ENCODE data around the gene TREML2.
"Not testable (repeated sequence)": the region's sequence is repeated elsewhere in the genome, so short reads cannot be mapped to it uniquely, and the experiment has no call there.

TREML2 gene, protein sequence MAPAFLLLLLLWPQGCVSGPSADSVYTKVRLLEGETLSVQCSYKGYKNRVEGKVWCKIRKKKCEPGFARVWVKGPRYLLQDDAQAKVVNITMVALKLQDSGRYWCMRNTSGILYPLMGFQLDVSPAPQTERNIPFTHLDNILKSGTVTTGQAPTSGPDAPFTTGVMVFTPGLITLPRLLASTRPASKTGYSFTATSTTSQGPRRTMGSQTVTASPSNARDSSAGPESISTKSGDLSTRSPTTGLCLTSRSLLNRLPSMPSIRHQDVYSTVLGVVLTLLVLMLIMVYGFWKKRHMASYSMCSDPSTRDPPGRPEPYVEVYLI

DNA sequence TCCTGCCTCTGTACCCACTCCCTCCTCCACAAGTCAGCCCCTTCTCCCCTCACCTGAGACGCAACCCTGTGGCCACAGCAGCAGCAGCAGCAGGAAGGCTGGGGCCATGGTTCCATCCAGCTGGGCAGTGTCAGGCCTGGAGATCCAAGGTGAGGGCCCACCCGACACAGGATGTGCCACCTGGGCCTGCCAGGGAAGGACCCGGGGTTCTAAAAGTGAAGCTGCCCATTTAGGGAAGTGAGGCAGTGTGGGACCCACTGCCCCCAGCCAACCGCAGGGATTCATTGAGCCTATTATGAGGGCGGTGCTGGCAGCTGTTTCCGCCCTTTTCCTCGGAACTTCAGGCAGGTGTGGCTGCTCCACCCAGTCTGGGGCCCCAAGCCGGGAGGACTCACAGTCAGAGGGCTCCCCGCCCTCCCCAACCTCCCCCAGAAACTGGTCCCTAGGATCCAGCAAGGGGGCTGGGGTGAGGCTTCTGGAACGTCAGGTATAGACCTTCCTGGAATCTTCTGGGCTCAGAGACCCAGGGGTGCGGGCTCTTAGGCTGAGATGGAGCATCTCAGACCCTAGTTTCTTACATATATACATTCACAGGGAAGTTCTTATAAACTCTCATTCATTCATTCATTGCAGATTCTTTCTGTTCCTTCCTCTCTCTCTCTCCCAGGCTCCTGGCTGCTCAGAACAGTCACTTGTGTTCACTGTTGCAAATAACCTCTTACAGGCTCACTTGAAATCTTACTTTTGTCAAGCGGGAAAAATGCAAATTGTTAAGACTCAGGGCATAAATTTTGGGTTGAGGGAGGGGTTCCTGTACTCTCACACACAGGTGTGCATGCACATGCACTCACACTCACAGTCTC lies at the start of gene TREML2:
Gene TREML2, minus strand, starts transcription at position 249 of the 863 bp plus-strand sequence. Its CDS starts 141 bp downstream, at position 108.
- no peak for DNase-seq (ENCODE audit: low spot score)

DNA sequence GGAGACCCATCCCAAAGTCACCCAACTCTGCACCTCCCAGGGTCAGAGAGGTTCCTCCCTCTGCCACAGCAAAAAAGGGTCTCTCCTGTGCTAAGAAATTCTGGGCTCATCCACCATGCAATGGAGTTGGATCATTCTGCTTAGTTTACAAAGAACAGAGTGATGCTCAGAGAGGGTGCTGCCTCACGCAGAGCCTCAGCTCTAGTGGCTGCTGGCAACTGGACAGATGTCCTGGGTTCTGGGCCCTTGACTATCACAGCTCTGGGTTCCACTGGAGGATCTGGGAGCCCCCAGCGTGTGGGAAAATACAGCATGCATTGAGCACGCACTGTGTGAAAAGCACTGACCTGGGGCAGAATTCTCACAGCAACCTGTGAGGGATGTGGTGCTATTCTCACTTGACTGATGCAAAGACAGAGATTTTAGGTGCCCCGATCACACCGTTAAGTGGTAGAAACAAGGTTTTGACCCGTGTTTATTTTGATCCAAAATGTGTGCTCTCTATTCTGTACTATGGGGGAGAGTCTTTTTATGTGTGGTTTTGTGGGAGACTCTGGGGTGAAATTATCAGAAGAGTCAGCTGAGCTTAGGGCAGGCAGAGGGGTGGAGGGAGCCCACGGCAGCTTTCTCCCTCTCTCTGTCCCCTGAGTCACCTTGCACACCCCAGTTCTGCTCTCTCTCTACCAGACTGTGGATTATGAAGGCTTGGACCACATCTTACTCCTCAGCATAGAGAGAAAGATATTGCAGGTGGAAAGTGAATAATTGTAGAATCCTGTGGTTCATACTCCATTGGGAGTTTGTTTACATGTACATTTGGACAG lies 47.1 kb upstream of the TREML2 start:
- DNase-seq (ENCODE audit: low spot score) = no peak

DNA sequence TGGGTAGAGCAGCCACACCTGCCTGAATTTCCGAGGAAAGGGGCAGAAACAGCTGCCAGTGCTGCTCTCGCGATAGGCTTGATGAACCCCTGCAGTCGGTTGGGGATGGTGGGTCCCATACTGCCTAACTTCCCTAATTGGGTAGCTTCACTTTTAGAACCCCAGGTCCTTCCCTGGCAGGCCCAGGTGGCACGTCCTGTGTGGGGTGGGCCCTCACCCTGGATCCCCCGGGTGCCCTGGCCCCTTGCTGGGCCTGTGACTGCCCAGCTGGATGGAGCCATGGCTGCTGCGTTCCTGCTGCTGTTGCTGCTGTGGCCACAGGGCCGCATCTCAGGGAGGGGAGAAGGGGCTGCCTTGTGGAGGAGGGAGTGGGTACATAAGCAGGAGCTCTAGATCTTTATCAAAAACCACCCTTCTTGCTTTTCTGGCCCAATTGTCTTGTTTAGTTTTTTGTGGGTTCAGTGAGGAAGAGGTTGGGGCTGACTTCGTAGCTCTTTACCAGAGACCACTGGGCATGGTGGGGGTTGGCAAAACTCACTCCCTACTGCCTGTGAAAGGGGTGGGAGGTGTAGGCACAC lies 46.4 kb upstream of the TREML2 start:
- no peak for DNase-seq (ENCODE audit: low spot score)

DNA sequence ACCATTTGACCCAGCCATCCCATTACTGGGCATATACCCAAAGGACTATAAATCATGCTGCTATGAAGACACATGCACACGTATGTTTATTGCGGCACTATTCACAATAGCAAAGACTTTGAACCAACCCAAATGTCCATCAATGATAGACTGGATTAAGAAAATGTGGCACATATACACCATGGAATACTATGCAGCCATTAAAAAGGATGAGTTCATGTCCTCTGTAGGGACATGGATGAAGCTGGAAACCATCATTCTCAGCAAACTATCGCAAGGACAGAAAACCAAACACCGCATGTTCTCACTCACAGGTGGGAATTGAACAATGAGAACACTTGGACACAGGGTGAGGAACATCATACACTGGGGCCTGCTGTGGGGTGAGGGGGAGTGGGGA lies 45.6 kb upstream of the TREML2 start:
- not testable (repeated sequence) for DNase-seq (ENCODE audit: low spot score)

DNA sequence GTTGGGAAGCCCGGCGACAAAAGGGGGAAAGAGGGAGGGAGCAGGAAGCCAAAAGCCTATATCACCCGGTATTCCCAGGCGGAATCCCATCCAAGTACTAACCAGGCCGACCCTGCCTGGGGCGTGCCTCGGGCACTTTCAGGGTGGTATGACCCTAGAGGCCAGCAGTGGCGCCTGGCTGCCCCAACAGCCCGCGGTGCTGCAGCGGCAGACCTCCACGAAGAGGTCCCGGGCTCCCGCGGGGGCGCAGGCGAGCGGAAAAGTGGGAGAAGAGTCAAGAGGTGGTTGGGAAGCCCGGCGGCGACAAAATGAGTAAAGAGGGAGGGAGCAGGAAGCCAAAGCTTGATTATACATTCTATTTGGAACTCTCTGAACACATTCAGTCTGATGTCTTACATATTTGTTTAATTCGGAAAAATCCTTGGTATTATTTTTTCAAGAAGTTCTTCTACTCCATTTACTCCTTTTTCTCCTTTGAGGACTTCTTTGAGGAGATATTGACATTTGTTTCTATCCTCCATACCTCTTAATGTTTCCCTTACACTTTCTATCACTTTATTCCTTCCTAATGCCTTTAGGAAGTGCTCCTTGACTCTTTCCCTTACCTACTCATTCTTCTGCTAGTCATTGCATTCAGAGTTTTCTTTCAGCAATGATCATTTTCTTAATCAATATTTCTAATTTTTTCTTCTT lies 38.7 kb upstream of the TREML2 start:
- DNase-seq (ENCODE audit: low spot score) = no peak

DNA sequence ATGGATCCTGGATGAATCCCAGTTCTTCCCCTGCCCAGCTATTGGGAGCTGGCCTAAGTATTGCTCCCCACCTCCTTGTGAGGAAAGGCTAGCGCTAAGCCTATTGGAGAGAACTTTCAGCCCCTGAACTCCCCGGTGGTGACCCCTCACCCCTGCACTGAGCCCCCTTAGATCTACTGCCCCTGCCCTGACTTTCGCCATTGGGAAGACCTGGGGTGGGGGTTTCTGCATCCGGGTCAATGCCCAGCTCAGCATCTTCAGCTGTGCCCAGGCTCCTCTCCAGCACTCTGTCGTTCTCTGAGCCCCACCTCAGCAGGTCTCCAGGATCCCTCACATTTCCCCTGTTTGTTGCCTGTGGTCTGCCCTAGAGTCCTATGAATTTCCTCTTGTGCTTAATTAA lies 36.2 kb upstream of the TREML2 start:
- no peak for DNase-seq (ENCODE audit: low spot score)

DNA sequence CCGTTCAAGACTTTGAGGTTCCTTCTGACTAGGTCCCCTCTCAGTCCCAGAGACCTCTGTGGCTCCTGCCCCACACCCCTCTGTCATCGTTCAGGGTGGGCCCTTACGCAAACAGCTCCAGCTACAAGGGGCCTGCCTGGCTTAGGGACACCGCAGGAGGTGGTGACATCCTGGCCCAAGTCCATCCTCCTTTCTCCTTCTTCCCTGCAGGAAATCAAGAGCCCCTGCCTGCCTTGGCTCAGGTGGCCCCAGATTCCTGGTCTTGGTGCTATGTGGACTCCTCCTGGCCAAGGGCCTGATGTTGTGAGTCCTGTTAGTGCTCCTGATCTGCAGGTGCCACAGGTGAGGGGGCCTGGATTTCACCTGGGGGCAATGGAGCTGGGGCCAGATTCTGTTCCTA lies 35.3 kb upstream of the TREML2 start:
- no peak for DNase-seq (ENCODE audit: low spot score)

DNA sequence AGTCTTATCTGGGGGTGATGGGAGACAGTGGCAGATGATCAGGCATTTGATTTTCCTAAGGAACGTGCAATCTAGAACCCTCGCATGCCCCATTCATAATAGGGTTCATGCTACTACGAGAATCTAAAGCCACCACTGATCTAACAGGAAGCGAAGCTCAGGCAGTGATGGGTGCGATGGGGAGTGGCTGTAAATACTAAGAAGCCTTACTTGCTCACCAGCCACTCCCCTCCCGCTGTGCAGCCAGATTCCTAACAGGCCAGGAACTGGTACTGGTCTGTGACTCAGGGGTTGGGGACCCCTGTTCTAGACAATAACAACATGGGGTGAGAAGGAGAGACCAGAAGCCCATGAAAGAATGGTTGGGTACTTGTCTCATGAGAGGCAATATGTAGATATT lies 31.7 kb upstream of the TREML2 start:
- no peak for DNase-seq (ENCODE audit: low spot score)

DNA sequence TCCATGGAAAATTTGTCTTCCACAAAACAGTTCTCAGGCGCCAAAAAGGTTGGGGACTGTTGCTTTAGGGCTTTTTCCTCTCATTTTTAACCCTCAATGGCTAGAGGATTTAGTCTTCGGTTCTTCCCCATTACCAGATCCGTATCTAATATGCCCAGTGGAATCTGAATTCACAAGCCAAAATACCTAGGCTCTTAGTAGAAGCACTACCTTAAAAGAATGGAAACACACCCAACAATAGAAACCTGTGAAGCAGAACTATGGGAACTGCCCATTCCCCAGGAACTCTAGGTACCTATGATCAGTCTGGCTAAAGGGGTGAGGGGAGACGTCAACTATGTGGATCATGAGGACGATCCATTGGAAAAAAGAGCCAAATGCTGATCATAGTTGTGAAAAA lies 30.3 kb upstream of the TREML2 start:
- DNase-seq (ENCODE audit: low spot score) = no peak

DNA sequence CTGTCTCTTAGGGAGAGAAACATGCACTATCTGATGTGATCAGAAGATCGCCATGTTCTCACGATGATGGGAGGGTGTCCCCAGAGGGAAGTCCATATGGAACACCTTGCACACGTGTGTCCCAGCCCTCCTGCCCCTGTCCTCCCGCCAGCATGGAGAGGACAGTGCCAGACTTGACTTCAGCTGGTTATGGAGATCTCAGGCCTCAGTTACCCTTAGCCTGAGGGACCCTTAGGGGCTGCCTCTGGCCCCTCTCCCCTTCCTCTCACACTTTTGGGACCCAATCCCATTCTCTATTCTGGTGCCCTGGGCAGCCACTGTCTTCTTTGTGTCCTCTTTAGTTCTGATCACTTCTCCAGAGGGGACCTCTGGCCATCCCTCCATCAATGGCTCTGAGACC lies 28.8 kb upstream of the TREML2 start:
- DNase-seq (ENCODE audit: low spot score) = no peak

DNA sequence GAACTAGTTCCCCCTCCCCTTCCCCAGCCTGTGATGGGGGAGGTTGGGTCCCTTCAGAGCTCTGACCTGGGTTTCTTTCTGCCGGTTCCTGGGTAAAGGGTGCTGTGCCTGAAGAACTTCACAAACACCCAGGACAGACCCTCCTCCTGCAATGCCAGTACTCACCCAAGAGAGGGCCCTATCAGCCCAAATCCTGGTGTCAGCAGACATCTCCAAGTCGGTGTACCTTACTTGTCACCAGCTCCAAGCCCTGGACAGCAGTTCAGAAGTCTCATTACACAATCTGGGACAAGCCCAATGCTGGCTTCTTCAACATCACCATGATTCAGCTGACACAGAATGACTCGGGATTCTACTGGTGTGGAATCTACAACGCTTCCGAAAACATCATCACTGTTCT lies 27.7 kb upstream of the TREML2 start:
- no peak for DNase-seq (ENCODE audit: low spot score)

DNA sequence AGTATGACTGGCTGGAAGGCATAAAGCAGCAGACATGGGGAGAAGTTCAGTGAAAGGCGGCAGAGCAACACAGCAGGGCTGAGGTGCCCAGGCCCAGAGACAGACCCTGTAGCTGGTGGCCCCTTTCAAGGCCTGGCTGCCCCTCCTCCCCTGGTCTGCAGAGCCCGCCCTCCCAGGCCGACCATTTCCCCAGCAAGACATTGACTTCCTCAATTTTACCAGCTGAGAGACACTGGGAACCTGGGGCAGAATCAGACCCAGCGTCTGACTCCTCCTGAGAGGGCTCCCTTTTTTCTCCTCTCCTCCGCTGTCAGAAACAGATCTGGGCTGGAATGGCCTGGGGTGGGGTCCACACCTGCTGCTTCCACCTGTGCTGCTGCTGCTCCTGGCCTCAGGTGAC lies 27.1 kb upstream of the TREML2 start, which contains the start of gene TREML4:
Gene TREML4, plus strand, starts transcription at position 254 of the 400 bp plus-strand sequence. Its CDS starts 79 bp downstream, at position 333.
- no peak for DNase-seq (ENCODE audit: low spot score)

DNA sequence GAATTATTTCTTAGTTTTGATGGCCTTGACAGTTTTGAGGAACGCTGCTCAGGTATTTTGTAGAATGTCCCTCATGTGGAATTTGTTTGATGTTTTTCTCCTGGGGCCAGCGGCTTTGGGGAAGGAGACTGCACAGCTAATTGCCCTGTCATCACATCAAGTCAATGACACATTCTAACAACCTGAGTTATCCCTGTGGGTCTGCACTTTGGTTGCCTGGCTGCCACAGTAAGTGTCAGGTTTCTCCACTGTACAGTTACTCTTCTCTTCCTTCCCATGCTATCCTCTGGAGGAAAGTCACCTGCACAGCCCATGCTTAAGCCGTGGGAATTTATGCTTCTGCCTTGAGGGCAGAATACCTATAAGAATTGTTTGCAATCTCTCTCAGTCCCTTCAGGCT lies 25.8 kb upstream of the TREML2 start:
- DNase-seq (ENCODE audit: low spot score) = no peak

DNA sequence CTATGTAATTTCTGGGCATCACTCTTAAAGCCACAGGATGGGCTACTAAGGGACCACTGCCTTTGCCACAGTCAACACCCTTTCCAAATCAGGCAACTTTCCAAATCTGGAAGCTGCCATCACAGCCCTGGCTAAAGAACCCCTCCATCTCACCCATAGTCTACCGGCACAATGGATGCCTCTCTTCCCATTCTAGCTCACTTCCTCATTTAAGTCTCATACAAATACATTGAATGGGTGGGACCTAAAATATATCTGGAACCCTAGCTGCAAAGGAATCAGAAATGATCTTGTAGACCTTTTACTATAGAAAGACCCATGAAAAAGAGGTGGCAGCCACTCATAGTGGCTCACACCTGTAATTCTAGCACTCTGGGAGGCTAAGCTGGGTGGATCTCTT lies 23.9 kb upstream of the TREML2 start:
- DNase-seq (ENCODE audit: low spot score) = no peak

DNA sequence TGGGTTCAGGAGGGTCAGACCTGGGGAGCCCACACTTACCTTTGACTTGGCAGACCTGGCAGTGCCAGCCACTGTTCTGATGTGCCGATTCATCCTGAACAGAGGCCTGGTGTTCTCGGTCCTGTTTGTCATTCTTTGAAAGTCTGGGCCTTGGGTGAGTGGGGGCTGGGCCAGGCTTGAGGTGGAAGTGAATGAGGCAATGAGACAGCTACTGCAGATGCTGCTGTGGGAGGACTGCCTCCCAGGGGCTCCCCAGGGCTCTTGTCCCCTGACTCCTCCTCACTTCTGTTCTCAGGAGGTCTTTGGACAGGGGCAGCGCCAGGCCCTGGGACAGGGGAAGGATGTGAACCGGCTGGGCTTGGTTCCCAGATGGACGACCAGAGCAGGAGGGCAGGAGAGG lies 21.6 kb upstream of the TREML2 start:
- no peak for DNase-seq (ENCODE audit: low spot score)

DNA sequence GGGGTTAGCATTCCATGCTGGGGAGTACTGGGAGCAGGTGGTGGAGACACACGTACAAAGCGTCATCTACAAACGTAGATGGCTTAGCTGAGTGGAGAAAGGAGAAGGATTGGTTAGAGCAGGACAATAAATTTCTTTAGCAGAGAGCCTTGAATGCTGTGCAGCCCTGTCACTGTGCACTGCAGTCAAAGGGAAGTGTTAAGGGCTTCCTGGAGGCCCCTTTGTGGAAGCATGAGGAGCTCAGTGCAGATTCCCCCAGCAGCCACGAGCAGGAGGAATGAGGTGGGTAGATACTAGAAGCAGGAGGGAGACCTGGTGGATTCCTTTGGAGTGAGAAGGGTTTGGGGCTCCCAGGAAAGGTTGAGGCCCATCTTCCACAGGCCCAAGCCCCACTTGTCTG lies 21.1 kb upstream of the TREML2 start:
- DNase-seq (ENCODE audit: low spot score) = no peak

DNA sequence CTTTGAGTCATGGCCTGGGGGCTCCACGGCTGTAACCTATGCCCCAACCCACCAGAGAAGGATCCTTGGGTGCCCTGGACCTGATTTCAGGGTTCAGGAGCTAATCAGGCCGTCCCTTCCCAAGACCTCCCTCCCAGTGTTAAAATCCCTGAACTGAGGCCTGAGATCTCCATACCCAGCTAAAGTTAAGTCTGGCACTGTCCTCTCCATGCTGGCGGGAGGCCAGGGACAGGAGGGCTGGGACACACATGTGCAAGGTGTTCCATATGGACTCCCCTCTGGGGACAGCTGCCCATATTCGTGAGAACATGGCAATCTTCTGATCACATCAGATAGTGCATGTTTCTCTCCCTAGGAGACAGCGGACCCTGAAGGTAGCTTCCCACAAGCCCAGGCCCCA lies 15.7 kb upstream of the TREML2 start:
- DNase-seq (ENCODE audit: low spot score) = no peak

DNA sequence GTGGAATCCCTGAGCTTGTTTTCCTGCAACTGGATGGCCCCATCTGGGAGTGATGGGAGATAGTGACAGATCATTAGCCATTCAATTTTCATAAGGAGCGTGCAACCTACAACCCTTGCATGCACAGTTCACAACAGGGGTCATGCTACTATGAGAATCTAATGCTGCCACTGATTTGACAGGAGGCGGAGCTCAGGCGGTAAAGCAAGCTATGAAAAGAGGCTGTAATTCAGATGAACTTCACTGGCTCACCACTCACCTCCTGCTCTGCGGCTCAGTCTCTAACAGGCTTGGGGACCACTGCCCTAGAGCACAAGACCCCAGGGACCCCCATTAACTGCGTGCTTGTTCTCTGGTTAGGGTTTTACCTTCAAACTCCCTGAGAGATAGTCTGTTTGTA lies 14.8 kb upstream of the TREML2 start:
- DNase-seq (ENCODE audit: low spot score) = no peak

DNA sequence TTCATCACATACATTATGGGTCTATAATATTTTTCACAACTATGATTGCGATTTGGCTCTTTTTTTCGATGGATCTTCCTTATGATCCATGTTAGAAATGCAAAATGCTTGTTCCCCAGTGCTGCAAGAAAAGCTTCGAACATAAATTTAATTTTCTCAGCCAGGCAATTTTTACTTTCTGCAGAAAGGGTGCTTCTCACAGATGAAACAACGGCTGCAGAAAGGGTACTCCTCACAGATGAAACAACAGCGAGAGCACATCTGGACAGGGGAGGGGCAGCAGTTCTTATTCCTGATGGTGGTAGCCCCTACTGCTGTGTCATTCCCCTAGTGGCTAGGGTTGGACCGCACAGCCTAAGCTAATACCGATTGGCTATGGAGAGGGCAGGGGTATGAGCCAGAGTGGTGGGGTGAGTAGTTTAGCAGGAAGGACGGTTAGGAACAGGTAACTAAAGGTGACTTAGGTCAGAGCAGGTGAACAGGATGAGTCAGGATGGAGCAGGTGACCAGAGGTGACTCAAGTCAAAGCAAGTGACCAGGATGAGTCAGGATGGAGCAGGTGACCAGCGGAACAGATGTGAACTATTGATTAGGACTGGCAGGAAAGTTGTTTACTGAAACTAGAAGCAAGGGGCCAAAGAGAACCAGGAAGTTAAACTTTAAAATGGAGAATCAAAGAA lies 13.8 kb upstream of the TREML2 start:
- no peak for DNase-seq (ENCODE audit: low spot score)

DNA sequence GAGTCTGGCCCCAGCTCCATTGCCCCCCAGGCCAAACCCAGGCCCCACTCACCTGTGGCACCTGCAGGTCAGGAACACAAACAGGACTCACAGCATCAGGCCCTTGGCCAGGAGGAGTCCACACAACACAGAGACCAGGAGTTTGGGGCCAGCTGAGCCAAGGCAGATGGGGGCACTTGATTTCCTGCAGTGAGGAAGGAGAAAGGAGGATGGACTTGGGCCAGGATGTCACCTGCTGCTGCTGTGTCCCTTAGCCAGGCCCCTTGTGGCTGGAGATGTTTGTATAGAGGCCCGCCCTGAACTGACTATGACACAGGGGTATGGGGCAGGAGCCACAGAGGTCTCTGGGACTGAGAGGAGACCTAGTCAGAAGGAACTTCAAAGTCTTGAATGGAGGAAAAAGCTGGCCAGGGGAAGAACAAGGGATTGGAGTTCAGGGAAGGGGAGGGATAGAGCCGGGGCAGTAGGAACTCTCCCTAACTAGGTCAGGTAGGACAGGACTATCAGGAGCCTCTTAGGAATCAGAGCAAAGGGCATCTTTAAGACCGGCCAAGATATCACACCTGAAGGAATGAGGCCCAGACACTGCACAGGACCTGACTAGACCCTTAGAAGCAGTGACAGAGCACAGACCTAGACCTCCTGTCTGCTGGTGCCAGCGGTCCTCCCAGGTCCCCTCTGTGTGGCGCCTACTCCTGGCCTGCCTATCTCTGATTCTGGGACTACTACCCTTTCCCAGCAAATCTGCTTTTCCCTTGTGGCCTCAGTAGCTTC lies 8.8 kb upstream of the TREML2 start:
- no peak for DNase-seq (ENCODE audit: low spot score)
